Measurements from ENCODE around the gene COG6.

GRCh38 chr13:39616087-39616694 lies 39.3 kb upstream of the COG6 start:
- TF ChIP-seq CTCF (IDR thresholded peaks at IDR 0.05) = peak; percentile 64 to 88 (median 88)
- TF ChIP-seq POLR2A (IDR thresholded peaks at IDR 0.05) = no peak
